GM21360 (cell line): ENCODE measurements around the gene ISG15.
"Not testable (repeated sequence)": the region's sequence is repeated elsewhere in the genome, so short reads cannot be mapped to it uniquely, and the experiment has no call there.

ENCODE experiments used
- ATAC-seq: cut with Tn5 transposase; IDR thresholded peaks from one replicate; pipeline ENCODE4 v1.9.1; 2021; ENCODE audit warnings: mild to moderate bottlenecking, moderate library complexity; ENCODE audit not compliant: unreplicated experiment

Gene ISG15

DNA sequence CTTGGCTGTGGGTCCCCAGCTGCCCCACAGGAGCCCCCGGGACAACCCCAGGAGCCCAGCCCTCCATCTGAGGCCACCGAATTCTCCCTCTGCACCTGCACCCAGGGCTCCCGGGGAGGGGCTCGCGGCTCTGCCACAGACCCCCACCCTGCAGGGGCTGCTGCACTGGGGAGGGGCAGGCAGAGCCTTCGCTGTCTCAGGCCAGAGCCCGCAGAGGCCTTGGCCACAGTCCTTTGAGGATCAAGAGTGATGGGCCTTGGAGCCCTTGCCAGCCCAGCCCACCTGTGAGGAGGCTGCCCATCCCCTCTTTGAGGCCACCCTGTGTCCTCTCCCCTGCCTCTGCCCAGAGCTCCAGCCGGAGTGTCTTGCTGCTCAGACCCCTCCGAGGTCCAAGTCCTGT lies 37.9 kb upstream of the ISG15 start:
- ATAC-seq: no peak

DNA sequence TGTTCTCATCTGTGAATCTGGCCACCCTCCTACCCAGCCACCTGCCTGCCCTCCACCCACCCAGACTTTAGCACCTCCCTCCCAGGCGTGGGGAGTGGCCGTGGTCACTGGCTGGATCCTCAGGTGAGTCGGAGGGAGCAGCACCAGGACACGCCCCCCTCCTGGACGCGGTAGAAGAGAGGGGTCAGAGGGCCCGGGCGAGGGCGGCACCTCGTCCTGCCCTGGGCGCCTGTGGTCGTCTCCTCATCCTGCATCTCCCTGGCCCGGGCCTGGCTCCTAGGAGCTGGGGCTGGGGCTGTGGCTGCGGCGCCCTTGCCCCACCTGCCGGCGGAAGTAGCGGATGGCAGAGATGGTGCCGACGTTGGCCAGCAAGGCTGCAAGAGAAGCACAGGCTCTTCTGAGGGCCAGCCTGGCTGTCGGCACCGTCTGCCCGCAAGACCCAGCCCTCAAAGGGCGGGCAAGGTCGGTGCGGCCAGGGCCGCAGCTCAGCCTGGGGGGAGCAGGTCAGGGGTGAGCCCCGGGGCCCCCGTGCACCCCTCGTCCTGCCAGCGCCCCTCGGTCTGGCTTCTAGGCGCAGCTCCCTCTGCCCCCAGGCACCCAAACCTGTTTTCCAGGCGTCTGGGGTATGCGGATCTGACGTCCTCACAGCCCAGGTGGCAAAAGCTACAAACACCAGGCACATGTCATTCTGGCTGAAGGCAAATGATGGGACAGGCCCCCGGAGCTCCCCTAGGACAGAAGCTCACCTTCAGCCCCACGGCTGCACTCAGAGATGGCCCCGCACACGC lies 37.2 kb upstream of the ISG15 start:
- no peak for ATAC-seq

DNA sequence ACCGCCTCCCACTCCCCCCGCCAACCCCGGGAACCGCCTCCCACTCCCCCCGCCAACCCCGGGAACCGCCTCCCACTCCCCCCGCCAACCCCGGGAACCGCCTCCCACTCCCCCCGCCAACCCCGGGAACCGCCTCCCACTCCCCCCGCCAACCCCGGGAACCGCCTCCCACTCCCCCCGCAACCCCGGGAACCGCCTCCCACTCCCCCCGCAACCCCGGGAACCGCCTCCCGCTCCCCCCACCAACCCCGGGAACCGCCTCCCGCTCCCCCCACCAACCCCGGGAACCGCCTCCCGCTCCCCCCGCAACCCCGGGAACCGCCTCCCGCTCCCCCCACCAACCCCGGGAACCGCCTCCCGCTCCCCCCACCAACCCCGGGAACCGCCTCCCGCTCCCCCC lies 36.5 kb upstream of the ISG15 start:
- not testable (repeated sequence) for ATAC-seq

DNA sequence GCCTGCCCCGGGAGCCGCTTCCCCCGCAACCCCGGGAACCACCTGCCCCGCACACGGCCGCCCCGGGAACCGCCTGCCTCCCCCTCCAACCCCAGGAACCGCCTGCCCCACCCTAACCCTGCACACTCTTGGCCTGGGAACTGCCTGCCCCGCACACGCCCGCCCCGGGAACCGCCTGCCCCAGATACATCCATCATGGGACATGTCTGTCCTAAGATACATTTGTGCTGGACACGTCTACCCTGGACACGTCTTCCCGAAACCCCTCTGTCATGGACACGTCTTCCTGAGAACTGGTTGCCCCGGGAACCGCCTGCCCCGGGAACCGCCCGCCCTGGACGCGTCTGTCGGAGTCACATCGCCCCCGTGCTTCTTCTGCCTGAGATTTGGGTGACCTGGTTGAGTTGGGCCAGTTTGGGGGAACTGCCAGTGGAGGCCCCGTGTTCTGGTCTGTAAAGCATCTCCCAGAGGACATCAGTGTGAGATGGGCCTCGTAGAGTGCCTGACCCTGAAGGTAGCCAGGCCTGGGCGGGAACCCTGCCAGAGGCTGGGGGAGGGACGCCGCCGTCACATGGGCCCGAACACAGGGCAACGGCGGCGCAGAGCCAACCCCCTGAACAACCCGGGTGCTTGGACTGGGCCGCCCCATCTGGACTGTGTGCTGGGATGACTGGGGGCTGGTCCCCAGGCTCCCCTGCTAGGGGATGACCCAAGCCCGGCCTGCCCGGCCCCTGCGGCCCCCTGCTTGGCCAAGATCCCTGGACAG lies 35.0 kb upstream of the ISG15 start:
- no peak for ATAC-seq

DNA sequence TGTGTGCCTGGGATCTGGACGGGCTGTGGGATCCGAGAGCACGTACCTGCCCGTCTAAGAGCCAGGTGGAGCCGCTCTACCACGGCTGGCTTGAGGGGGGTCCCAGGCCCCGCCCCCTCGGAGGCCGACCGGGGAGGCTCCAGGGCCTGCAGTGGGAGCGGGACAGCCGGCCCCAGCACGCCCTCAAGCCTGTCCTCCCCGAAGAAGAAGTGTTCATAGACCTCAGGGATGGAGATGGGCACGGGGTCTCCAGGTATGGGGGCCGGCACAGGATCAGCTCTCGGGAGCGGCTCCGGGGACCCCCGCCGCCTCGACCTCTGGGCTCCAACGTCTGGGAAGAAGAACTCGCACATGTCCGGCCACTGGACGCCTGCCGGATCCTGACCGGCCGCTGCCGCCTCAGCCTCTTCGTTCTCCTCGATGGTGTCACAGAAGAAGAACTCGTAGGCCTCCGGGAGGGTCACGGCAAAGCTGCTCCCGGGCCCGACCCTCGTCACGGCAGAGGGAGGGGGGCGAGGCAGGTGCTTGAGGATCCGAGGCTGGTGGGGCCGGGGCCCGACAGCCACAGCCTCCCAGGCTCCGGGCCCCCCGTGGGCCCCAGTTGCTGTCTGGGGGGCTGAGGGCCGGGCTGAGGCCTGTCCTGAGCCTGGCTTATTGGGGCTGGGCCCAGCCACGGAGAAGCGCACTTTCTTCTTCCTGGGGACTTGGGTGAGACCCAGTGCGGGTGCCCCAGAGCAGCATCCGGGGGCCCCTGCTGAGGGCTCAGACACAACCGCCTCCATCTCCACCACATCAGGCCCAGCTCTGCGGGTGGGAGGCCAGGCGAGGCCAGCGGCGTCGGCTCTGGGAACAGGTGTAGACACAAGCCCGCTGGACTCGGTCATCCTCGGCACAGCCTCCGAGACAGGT lies 34.2 kb upstream of the ISG15 start:
- no peak for ATAC-seq

DNA sequence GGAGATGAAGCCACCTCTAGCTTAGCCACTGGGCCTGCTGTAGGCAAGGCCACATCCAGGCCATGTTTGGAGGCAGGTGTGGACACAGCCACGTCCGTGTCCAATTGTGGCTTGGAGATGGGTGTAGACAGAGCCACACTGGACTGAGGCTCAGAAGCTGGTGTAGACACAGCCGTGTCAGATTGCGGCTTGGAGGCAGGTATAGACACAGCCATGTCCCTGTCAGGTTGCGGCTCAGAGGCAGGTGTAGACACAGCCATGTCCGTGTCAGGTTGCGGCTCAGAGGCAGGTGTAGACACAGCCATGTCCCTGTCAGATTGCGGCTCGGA lies 33.6 kb upstream of the ISG15 start:
- no peak for ATAC-seq

DNA sequence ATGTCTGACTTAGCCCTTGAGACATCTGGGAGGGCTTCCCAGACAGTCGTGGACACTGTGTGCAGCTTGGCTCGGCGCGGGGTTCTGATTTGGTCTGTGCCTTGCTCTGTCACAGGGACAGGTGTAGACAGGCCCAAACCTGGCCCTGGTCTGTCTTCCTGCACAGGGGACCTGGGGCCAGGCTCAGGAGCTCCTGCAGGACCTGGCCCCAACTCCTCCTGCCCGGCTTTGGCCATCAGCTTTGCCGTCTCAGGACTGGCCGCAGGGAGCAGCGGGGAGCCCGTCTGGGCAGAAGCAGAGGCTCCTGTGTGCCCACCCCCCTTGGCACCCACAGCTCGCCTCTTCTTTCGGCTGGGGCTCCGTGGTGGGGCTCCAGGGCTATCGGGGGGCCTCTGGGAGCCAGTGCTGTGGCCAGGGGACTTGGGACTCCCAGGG lies 33.1 kb upstream of the ISG15 start:
- no peak for ATAC-seq

DNA sequence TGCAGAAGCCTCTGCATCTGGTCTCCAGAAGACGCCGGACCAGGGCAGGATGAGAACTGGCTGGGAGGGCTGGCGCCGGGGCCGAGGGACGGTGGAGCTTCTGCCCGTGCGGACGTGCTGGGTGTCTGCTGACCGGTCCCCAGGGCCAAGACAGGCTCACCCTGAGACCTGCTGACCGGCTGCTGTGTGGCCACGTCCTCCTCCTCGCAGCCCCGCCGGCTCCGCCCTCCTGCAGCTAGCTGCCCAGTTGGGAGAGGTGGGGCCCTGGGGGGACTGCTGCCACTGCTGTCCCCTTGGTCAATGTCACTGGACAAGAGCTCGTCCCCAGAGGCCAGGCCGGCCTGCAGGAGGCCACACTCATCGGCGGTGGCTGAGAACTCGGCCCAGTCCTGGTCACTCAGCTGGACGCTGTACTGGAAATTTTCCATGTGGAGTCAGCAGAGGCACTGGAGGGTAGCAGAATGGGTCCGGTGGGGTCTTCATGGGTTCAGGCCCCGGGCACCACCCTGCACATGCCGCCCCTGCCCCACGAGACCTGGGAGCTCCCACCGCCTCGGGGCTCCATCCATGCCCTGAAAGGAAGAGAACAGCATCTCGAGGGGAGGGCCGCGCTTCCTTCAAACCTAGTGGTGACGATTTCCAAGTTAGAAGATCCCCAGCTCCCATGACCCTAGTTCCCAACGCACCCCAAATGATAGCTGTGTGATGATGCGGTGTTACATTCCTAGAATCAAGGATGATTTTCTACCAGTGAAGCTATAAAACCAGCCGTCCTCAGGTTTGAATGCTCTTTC lies 32.5 kb upstream of the ISG15 start:
- no peak for ATAC-seq

DNA sequence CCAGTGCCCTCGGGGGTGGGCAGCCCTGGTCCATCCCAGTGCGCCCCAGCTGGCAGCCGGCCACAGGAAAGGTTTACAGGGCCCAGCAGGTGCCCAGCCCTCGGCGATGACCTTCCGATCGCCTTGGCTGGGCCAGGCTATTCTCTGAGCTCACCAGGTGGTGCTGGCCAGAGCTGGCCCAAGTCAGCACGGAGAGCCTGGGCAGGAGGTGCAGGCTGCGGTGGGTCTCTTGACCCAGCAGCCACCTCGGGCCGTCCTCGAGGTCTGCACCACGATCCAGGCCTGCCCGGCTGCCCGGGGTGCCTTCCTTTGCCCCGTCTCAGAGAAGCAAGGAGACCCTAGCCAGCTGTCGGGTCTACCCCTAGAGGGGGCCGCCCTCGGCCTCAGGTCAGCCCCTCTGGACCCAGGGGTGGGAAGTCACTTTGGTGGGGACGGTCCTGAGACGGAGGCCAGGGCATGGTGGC lies 31.8 kb upstream of the ISG15 start:
- ATAC-seq: no peak

DNA sequence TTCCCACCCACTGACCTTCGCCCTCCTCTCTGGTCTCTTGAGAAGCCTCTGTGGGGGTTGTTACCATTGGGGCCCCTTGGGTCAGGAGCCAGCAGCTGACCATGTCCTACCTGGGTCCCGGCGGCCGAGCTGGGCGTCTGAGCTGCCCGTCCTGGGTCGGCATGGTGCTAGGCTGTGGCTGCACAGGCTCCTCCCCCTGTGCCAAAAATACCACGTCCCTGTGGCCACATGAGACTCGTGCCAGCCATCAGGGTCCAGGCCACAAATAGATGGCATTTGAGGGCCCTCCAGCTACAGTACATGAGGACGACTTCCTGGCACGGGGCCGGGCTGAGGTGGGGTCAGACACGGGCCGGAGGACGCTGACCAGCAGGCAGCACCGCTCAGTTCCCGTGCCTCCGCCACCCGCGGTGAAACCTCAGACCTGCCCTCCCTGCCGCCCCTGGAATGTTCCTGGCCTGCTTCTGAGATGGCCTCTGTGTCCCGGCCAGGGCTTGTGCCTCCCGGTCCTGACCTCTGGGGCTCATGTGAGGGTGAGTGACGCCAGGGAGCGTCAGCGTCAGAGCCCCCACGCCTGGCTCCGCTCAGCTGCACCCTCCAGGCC lies 31.2 kb upstream of the ISG15 start, which contains the start of gene PERM1:
PERM1 (minus strand) TSS at position 139 of the 604 bp plus-strand sequence. CDS start 1,064 bp downstream, outside the sequence.
- ATAC-seq: no peak

DNA sequence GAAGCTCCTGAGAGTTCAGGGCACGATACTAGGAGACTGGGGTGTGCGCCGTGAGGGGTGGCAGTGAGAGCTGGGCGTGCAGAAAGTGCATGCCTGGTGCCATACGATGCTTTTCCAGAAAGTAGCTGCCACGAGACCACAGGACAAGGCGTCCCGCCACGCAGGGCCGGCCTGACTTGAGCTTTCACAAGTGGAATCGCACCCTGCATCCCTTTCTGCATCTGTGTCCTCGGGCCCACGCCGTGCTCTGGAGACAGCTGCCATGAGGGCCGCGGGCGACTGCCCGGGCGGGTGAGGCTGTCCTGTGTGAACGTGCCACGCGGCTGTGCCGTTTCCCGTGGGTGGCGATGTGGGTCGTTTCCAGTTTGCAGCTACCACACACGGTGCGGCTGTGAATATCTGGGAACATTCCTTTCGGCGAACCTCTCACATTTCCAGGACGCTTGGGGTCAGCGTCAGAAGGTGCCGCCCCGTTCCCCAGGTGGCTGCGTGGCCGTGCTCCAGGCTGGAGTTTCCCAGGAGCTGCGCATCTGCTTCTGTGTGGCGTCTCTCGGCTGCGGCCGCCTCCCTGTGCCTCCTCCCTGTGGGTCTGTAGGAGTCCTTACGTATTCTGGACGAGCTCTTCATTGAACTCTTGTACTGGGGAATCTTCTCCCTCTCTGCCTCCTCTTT lies 30.4 kb upstream of the ISG15 start:
- no peak for ATAC-seq

DNA sequence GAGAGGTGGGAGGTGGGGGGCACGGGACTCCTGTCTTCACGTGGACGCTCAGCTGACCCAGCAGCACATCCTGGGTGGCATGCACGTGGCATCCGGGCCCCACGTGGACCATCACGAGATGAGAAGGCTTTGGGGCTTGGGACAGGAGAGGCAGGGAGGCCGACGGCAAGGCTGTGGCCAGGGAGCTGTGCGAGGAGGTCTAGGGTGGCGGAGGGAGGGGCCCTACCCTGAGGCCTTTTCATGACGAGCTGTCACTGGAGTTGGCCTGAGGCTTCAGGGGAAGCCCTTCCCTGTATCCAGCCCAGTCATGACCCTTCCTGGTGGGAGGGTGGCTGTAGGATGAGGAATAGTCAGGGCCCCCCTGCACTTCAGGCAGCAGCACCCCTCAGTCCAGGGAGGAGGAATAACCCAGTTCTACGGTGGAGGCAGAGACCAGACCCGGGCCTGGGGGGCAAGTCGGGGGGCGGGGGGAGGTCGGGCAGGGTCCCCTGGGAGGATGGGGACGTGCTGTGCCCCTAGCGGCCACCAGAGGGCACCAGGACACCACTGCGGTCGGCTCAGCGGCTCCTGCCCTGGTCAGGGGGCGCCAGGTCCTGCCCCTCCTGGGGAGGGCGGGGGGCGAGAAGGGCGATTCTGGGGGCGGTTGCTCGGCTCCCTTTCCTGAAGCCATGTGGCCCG lies 29.4 kb upstream of the ISG15 start:
- ATAC-seq: no peak

DNA sequence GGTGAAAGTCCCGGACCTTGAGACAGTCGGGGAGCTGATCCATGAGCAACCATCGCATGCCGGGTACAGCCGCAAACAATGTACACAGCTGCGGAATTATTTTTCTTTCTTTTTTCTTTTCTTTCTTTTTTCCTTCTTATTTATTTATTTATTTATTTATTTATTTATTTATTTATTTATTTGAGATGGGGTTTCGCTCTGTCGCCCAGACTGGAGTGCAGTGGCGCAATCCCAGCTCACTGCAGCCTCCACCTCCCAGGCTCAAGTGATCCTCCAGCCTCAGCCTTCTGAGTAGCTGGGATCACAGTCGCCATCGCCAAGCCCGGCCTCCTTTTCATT lies 28.9 kb upstream of the ISG15 start:
- no peak for ATAC-seq

DNA sequence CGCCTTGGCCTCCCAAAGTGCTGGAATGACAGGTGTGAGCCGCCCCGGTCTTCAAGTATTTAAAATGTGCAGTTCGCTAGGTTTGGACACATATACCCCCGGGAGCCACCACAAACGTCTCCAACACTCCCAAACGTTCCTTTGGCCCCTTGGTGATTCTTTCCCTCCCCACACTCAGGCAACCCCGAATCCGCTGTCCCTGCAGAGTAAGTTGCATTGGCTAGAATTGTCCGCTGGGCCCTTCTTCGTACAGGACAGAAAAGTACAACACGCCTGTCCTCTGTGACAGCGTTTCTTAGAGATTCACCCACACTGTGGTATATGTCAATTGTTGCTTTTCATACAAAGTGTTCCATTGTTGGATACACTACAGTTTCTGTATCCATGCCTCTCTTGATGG lies 28.2 kb upstream of the ISG15 start:
- no peak for ATAC-seq

DNA sequence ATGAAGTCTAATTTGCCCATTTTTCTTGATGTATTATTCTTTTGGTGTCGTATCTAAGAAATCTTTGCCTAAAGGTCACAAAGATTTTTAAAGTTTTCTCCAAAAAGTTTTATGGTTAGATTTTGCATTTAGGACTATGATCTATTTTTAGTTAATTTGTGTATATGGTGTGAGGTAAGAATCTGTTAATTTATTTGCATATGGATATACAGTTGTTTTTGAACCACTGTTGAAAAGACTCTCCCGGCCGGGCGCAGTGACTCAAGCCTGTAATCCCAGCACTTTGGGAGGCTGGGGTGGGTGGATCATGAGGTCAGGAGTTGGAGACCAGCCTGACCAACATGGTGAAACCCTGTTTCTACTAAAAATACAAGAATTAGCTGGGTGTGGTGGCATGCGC lies 25.2 kb upstream of the ISG15 start:
- ATAC-seq: not testable (repeated sequence)

DNA sequence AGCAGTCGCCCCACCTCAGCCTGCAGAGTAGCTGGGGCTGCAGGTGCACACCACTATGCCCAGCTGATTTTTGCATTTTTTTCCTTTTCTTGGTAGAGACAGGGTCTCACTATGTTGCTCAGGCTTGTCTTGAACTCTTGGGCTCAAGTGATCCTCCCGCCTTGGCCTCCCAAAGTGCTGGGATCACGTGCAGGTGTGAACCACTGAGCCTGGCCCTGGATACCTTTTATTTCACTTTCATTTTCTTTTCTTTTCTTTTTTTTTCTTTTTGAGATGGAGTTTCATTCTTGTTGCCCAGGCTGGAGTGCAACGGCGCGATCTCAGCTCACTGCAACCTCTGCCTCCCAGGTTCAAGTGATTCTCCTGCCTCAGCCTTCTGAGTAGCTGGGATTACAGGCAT lies 22.0 kb upstream of the ISG15 start:
- not testable (repeated sequence) for ATAC-seq

DNA sequence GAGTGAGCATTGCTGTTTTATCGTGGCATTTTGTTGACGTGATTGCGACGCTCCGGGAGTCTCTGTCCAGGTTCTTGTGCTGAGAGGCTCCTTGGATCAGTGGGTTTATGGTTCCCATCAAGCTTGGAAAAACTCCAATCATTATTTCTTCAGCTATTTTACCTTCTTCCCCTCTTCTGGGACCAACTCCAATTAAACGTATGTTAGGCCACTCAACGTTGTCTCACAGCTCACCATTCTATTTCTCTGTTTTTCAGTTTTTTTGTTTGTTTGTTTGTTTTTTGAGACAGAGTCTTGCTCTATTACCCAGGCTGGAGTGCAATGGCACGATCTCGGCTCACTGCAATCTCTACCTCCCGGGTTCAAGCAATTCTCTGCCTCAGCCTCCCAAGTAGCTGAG lies 21.4 kb upstream of the ISG15 start:
- no peak for ATAC-seq

DNA sequence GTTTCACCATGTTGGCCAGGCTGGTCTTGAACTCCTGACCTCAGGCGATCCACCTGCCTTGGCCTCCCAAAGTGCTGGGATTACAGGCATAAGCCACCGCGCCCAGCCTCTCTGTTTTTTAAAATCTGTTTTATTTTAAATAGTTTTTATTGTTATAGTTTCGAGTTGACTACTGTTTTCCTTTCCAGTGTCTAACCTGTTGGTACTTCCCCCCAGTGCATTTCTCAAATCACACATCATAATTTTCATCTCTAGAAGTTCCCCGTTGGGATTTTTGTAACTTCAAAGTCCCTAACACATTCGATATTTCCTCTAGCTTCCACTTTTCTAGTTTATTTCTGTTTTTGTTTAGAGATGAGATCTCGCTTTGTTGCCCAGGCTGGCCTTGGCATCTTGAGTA lies 20.9 kb upstream of the ISG15 start:
- ATAC-seq: no peak

DNA sequence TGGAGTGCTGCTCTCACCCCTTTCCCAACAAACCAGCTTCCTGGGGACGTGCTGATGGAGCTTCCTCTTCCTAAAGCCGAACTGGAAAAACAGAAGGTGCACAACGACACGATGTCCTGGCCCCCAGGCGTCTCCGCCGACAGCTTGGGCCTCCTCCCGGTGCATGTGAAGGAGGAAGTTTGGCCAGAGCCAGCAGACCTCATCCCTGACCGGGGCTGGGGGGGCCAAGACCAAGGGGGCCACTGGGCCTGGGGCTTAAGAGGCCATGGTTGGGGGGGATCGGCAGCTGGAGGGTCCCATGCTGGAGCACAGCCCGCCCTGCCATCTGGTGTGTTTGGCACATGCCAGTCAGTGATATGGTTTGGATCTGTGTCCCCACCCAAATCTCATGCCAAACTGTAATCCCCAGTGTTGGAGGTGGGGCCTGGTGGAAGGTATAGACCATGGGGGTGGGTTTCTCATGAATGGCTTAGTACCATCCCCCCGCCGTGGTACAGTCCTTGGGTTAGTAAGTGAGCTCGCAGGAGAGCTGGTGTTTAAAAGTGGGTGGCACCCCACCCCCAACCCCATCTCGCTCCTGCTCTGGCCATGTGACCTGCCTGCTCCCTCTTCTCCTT lies 19.8 kb upstream of the ISG15 start:
- no peak for ATAC-seq
